ENCODE measurements around the gene GZF1.

GZF1 gene

GRCh38 chr20:23406880-23407279 lies 44.9 kb downstream of the GZF1 start:
- Histone ChIP-seq H2AFZ (ENCODE audit: low read length, unreplicated experiment) (no peak overlapping the region), H3K36me3 (ENCODE audit: insufficient read depth, low read length) (no peaks in the 10 kb centered on the region; the same call in 1 of the 2 replicates), H3K4me3 (ENCODE audit: low read depth, low read length) (no peak overlapping the region), H3K27me3 (ENCODE audit: insufficient read depth, low read length) (no peaks in the 10 kb centered on the region), H3K79me2 (ENCODE audit: control insufficient read depth, insufficient read depth, low read length, unreplicated experiment) (peaks cover 95% of the 10 kb centered on the region), H3K27ac (ENCODE audit: low read depth, low read length) (no peak overlapping the region), H3K4me1 (ENCODE audit: control insufficient read depth, insufficient read depth, low read length, unreplicated experiment) (peaks cover 19% of the 10 kb centered on the region)

GRCh38 chr20:23407781-23408464 lies 45.9 kb downstream of the GZF1 start:
- H3K4me3 ChIP-seq (ENCODE audit: low read depth, low read length), result no peak overlapping the region
- H2AFZ ChIP-seq (ENCODE audit: low read length, unreplicated experiment), result no peak overlapping the region
- H3K79me2 ChIP-seq (ENCODE audit: control insufficient read depth, insufficient read depth, low read length, unreplicated experiment), result peaks cover 95% of the 10 kb centered on the region
- no peaks in the 10 kb centered on the region for H3K36me3 ChIP-seq (ENCODE audit: insufficient read depth, low read length)
- H3K27me3 ChIP-seq (ENCODE audit: insufficient read depth, low read length), result no peaks in the 10 kb centered on the region
- no peak overlapping the region for H3K27ac ChIP-seq (ENCODE audit: low read depth, low read length)
- H3K4me1 ChIP-seq (ENCODE audit: control insufficient read depth, insufficient read depth, low read length, unreplicated experiment), result peaks cover 22% of the 10 kb centered on the region

GRCh38 chr20:23408957-23409356 lies 47.0 kb downstream of the GZF1 start:
- Histone ChIP-seq H3K4me1 (ENCODE audit: control insufficient read depth, insufficient read depth, low read length, unreplicated experiment) (peaks cover 21% of the 10 kb centered on the region), H3K36me3 (ENCODE audit: insufficient read depth, low read length) (no peaks in the 10 kb centered on the region), H3K4me3 (ENCODE audit: low read depth, low read length) (no peak overlapping the region), H3K27me3 (ENCODE audit: insufficient read depth, low read length) (no peaks in the 10 kb centered on the region), H3K79me2 (ENCODE audit: control insufficient read depth, insufficient read depth, low read length, unreplicated experiment) (peaks cover 99% of the 10 kb centered on the region), H2AFZ (ENCODE audit: low read length, unreplicated experiment) (no peak overlapping the region), H3K27ac (ENCODE audit: low read depth, low read length) (no peak overlapping the region)

- H3K79me2 ChIP-seq (ENCODE audit: control insufficient read depth, insufficient read depth, low read length, unreplicated experiment), result peaks cover 98% of the 10 kb centered on the region
- no peak overlapping the region for H3K27ac ChIP-seq (ENCODE audit: low read depth, low read length)
- no peaks in the 10 kb centered on the region for H3K36me3 ChIP-seq (ENCODE audit: insufficient read depth, low read length)
- H3K4me3 ChIP-seq (ENCODE audit: low read depth, low read length), result no peak overlapping the region
- H3K27me3 ChIP-seq (ENCODE audit: insufficient read depth, low read length), result no peaks in the 10 kb centered on the region
- H2AFZ ChIP-seq (ENCODE audit: low read length, unreplicated experiment), result no peak overlapping the region
- peaks cover 14% of the 10 kb centered on the region for H3K4me1 ChIP-seq (ENCODE audit: control insufficient read depth, insufficient read depth, low read length, unreplicated experiment)
These were observed 47.8 kb downstream of the GZF1 start for GRCh38 chr20:23409800-23410199.

GRCh38 chr20:23410916-23411695 lies 49.1 kb downstream of the GZF1 start:
- Histone ChIP-seq H3K27me3 (ENCODE audit: insufficient read depth, low read length) (no peaks in the 10 kb centered on the region), H3K27ac (ENCODE audit: low read depth, low read length) (no peak overlapping the region), H3K4me1 (ENCODE audit: control insufficient read depth, insufficient read depth, low read length, unreplicated experiment) (peaks cover 14% of the 10 kb centered on the region), H3K36me3 (ENCODE audit: insufficient read depth, low read length) (no peaks in the 10 kb centered on the region), H2AFZ (ENCODE audit: low read length, unreplicated experiment) (no peak overlapping the region), H3K4me3 (ENCODE audit: low read depth, low read length) (no peak overlapping the region), H3K79me2 (ENCODE audit: control insufficient read depth, insufficient read depth, low read length, unreplicated experiment) (peaks cover 98% of the 10 kb centered on the region)

GRCh38 chr20:23412026-23412425 lies 50.0 kb downstream of the GZF1 start:
- no peak overlapping the region for H2AFZ ChIP-seq (ENCODE audit: low read length, unreplicated experiment)

GRCh38 chr20:23413862-23414422 lies 52.0 kb downstream of the GZF1 start:
- H3K27me3 ChIP-seq (ENCODE audit: insufficient read depth, low read length), result no peaks in the 10 kb centered on the region
- H3K27ac ChIP-seq (ENCODE audit: low read depth, low read length), result no peak overlapping the region
- H3K36me3 ChIP-seq (ENCODE audit: insufficient read depth, low read length), result no peaks in the 10 kb centered on the region
- H3K4me1 ChIP-seq (ENCODE audit: control insufficient read depth, insufficient read depth, low read length, unreplicated experiment), result peaks cover 17% of the 10 kb centered on the region
- no peak overlapping the region for H3K4me3 ChIP-seq (ENCODE audit: low read depth, low read length)
- no peak overlapping the region for H2AFZ ChIP-seq (ENCODE audit: low read length, unreplicated experiment)
- H3K79me2 ChIP-seq (ENCODE audit: control insufficient read depth, insufficient read depth, low read length, unreplicated experiment), result peaks cover 94% of the 10 kb centered on the region

More at GRCh38 chr20:23412026-23412425, 50.0 kb downstream of the GZF1 start:
- Histone ChIP-seq H3K27me3 (ENCODE audit: insufficient read depth, low read length) (no peaks in the 10 kb centered on the region), H3K36me3 (ENCODE audit: insufficient read depth, low read length) (no peaks in the 10 kb centered on the region), H3K27ac (ENCODE audit: low read depth, low read length) (no peak overlapping the region), H3K79me2 (ENCODE audit: control insufficient read depth, insufficient read depth, low read length, unreplicated experiment) (peaks cover 96% of the 10 kb centered on the region), H3K4me1 (ENCODE audit: control insufficient read depth, insufficient read depth, low read length, unreplicated experiment) (peaks cover 14% of the 10 kb centered on the region), H3K4me3 (ENCODE audit: low read depth, low read length) (no peak overlapping the region)

- no peaks in the 10 kb centered on the region for H3K27me3 ChIP-seq (ENCODE audit: insufficient read depth, low read length)
- H3K4me1 ChIP-seq (ENCODE audit: control insufficient read depth, insufficient read depth, low read length, unreplicated experiment), result peaks cover 19% of the 10 kb centered on the region
- no peaks in the 10 kb centered on the region for H3K36me3 ChIP-seq (ENCODE audit: insufficient read depth, low read length)
- H3K79me2 ChIP-seq (ENCODE audit: control insufficient read depth, insufficient read depth, low read length, unreplicated experiment), result peaks cover 94% of the 10 kb centered on the region
- no peak overlapping the region for H3K27ac ChIP-seq (ENCODE audit: low read depth, low read length)
- H2AFZ ChIP-seq (ENCODE audit: low read length, unreplicated experiment), result no peak overlapping the region
- H3K4me3 ChIP-seq (ENCODE audit: low read depth, low read length), result no peak overlapping the region
These were observed 52.7 kb downstream of the GZF1 start for GRCh38 chr20:23414526-23415188.

- Histone ChIP-seq H3K27me3 (ENCODE audit: insufficient read depth, low read length) (no peaks in the 10 kb centered on the region), H2AFZ (ENCODE audit: low read length, unreplicated experiment) (no peak overlapping the region), H3K79me2 (ENCODE audit: control insufficient read depth, insufficient read depth, low read length, unreplicated experiment) (peaks cover 93% of the 10 kb centered on the region), H3K36me3 (ENCODE audit: insufficient read depth, low read length) (no peaks in the 10 kb centered on the region), H3K27ac (ENCODE audit: low read depth, low read length) (no peak overlapping the region), H3K4me3 (ENCODE audit: low read depth, low read length) (no peak overlapping the region), H3K4me1 (ENCODE audit: control insufficient read depth, insufficient read depth, low read length, unreplicated experiment) (peaks cover 19% of the 10 kb centered on the region)
These were observed 53.6 kb downstream of the GZF1 start for GRCh38 chr20:23415555-23415954.

- no peaks in the 10 kb centered on the region for H3K36me3 ChIP-seq (ENCODE audit: insufficient read depth, low read length)
- H3K4me3 ChIP-seq (ENCODE audit: low read depth, low read length), result no peak overlapping the region
- no peak overlapping the region for H3K27ac ChIP-seq (ENCODE audit: low read depth, low read length)
- H2AFZ ChIP-seq (ENCODE audit: low read length, unreplicated experiment), result no peak overlapping the region
- H3K4me1 ChIP-seq (ENCODE audit: control insufficient read depth, insufficient read depth, low read length, unreplicated experiment), result peaks cover 14% of the 10 kb centered on the region
- H3K79me2 ChIP-seq (ENCODE audit: control insufficient read depth, insufficient read depth, low read length, unreplicated experiment), result peaks cover 93% of the 10 kb centered on the region
- no peaks in the 10 kb centered on the region for H3K27me3 ChIP-seq (ENCODE audit: insufficient read depth, low read length)
These were observed 54.1 kb downstream of the GZF1 start for GRCh38 chr20:23415959-23416583.

Data from ACC112 (cell line).